ENCODE results near the gene PRR14.
A peak's percentile ranks its signal among the peaks of the same experiment; 100 is the strongest.

The PRR14 gene

GRCh38 chr16:30667361-30667905 lies 16.7 kb downstream of the PRR14 start:
- ChIA-PET CTCF (interaction anchor here (1.0 to 1.1 kb wide), 2 partner anchors 26 to 30 kb away, joined by 3 read pairs; no protein-coding TSS in a partner anchor), POLR2A (interaction anchor here (0.6 to 1.7 kb wide), 5 partner anchors 9 to 863 kb away, joined by 3 to 13 read pairs (median 3); partner anchors contain the start of gene FBRS)
- Histone ChIP-seq H3K4me1 (ENCODE audit: control insufficient read depth, insufficient read depth, low read length) (no peaks in the 10 kb centered on the region), H3K27ac (ENCODE audit: extremely low read depth, low read depth, low read length) (no peak overlapping the region), H3K36me3 (ENCODE audit: control insufficient read depth in 2 of 2, insufficient read depth in 1 of 2, low read length in 2 of 2) (peaks cover 26 to 82% of the 10 kb centered on the region in 2 experiments; a peak in 2 of 3 replicates), H3K4me3 (ENCODE audit: low read depth, low read length) (no peak overlapping the region), H3K9me3 (ENCODE audit: control insufficient read depth, insufficient read depth, low read depth, low read length) (no peaks in the 10 kb centered on the region)
- TF ChIP-seq ZNF366 (tag by site-specific recombination; conservative IDR thresholded peaks at IDR 0.05) (no peak), EGR2 (tag by site-specific recombination; IDR thresholded peaks at IDR 0.05; ENCODE audit: low read depth) (0 out of 2 replicates have a peak, but pooled peaks have one; percentile 9)

- H3K9me3 ChIP-seq (ENCODE audit: control insufficient read depth, insufficient read depth, low read depth, low read length), result no peaks in the 10 kb centered on the region
- H3K4me3 ChIP-seq (ENCODE audit: low read depth, low read length), result no peak overlapping the region
- ChIA-PET CTCF (interaction anchor here (1.1 kb wide), 1 partner anchor 25 kb away, joined by 3 read pairs; no protein-coding TSS in a partner anchor), POLR2A (interaction anchor here (0.6 to 1.7 kb wide), 3 partner anchors 10 to 57 kb away, joined by 3 to 7 read pairs (median 3); partner anchors contain the start of gene FBRS)
- TF ChIP-seq ZSCAN30 (tag by site-specific recombination; IDR thresholded peaks at IDR 0.05) (no peak), ZNF292 (tag by site-specific recombination; IDR thresholded peaks at IDR 0.05; ENCODE audit: borderline replicate concordance, low read depth) (no peak), ZNF214 (tag by site-specific recombination; IDR thresholded peaks at IDR 0.05; ENCODE audit: borderline replicate concordance) (no peak), ZSCAN5A (tag by site-specific recombination; IDR thresholded peaks at IDR 0.05) (no peak)
- H3K36me3 ChIP-seq (ENCODE audit: control insufficient read depth in 2 of 2, insufficient read depth in 1 of 2, low read length in 2 of 2), result peaks cover 16 to 73% of the 10 kb centered on the region in 2 experiments; a peak in 2 of 3 replicates
- H3K27ac ChIP-seq (ENCODE audit: extremely low read depth, low read depth, low read length), result peak overlapping the region; percentile 5; the same call in 1 of the 2 replicates
- H3K4me1 ChIP-seq (ENCODE audit: control insufficient read depth, insufficient read depth, low read length), result no peaks in the 10 kb centered on the region
These were observed 17.6 kb downstream of the PRR14 start for GRCh38 chr16:30668393-30668792.

- Histone ChIP-seq H3K4me3 (ENCODE audit: low read depth, low read length) (no peak overlapping the region), H3K27ac (ENCODE audit: extremely low read depth, low read depth, low read length) (no peak overlapping the region), H3K9me3 (ENCODE audit: control insufficient read depth, insufficient read depth, low read depth, low read length) (no peaks in the 10 kb centered on the region), H3K4me1 (ENCODE audit: control insufficient read depth, insufficient read depth, low read length) (no peaks in the 10 kb centered on the region), H3K36me3 (ENCODE audit: control insufficient read depth in 2 of 2, insufficient read depth in 1 of 2, low read length in 2 of 2) (peaks cover 12 to 66% of the 10 kb centered on the region in 2 experiments; a peak in 2 of 3 replicates)
- POLR2A ChIA-PET, result interaction anchor here (1.3 kb wide), 1 partner anchor 28 kb away, joined by 3 read pairs; no protein-coding TSS in a partner anchor
- TF ChIP-seq ZNF223 (tag by site-specific recombination; IDR thresholded peaks at IDR 0.05) (no peak), GLIS2 (tag by site-specific recombination; IDR thresholded peaks at IDR 0.05) (peak; percentile 46; the same call in 1 of the 2 replicates), ZNF768 (tag by site-specific recombination; IDR thresholded peaks at IDR 0.05) (no peak)
- CTCF ChIA-PET, result interaction anchor here (0.6 kb wide), 2 partner anchors 24 to 544 kb away, joined by 3 read pairs; no protein-coding TSS in a partner anchor
These were observed 18.5 kb downstream of the PRR14 start for GRCh38 chr16:30669026-30669902.

GRCh38 chr16:30669903-30670824 lies 19.4 kb downstream of the PRR14 start:
- no peak overlapping the region for H3K4me3 ChIP-seq (ENCODE audit: low read depth, low read length)
- no peaks in the 10 kb centered on the region for H3K4me1 ChIP-seq (ENCODE audit: control insufficient read depth, insufficient read depth, low read length)
- CTCF ChIA-PET, result interaction anchor here (0.6 kb wide), 3 partner anchors 23 to 545 kb away, joined by 3 read pairs; no protein-coding TSS in a partner anchor
- H3K36me3 ChIP-seq (ENCODE audit: control insufficient read depth in 2 of 2, insufficient read depth in 1 of 2, low read length in 2 of 2), result peaks cover 8 to 58% of the 10 kb centered on the region in 2 experiments; a peak in 2 of 3 replicates
- TF ChIP-seq ZNF76 (tag by site-specific recombination; IDR thresholded peaks at IDR 0.05; ENCODE audit: borderline replicate concordance, low read depth) (no peak), ZIC2 (tag by site-specific recombination; IDR thresholded peaks at IDR 0.05) (0 out of 2 replicates have a peak, but pooled peaks have one; percentile 11)
- POLR2A ChIA-PET, result no interaction called here
- H3K9me3 ChIP-seq (ENCODE audit: control insufficient read depth, insufficient read depth, low read depth, low read length), result no peaks in the 10 kb centered on the region
- no peak overlapping the region for H3K27ac ChIP-seq (ENCODE audit: extremely low read depth, low read depth, low read length)
